Smooth muscle cell (in vitro differentiated cells): ENCODE results near the gene PTPN7. TPM values are rescaled to one million over a fixed set of nuclear protein-coding genes. Genes with fewer than 3 reads are reported as not detected.

Experiments used
- DNase-seq: peaks from one replicate; lab custom pipeline; 2025; ENCODE audit not compliant: unreplicated experiment; lab: John Stamatoyannopoulos, UW
- H2AFZ ChIP-seq: fragments of 200-600 bp; sonication (generic); 2 replicates; pipeline ENCODE4 v1.6.0; 2016; ENCODE audit warnings: antibody characterized with exemption, low read depth, mild to moderate bottlenecking
- H3F3A ChIP-seq: fragments of 200-600 bp; sonication (generic); 2 replicates; pipeline ENCODE4 v1.6.0; 2017; ENCODE audit warnings: antibody characterized with exemption, low read depth
- H3K27ac ChIP-seq: fragments of 200-600 bp; sonication (generic); 2 replicates; pipeline ENCODE4 v1.5.1; 2016; ENCODE audit warnings: low read depth, mild to moderate bottlenecking
- H3K27me3 ChIP-seq: fragments of 200-600 bp; sonication (generic); 2 replicates; pipeline ENCODE4 v1.6.1; 2016; ENCODE audit warnings: low read depth, mild to moderate bottlenecking
- H3K36me3 ChIP-seq: fragments of 200-600 bp; sonication (generic); 2 replicates; pipeline ENCODE4 v1.5.1; 2016; ENCODE audit warnings: low read depth
- H3K4me1 ChIP-seq: fragments of 200-600 bp; sonication (generic); 2 replicates; pipeline ENCODE4 v1.5.1; 2016; ENCODE audit warnings: low read depth
- H3K4me2 ChIP-seq: fragments of 200-600 bp; sonication (generic); 2 replicates; pipeline ENCODE4 v1.6.0; 2016; ENCODE audit warnings: mild to moderate bottlenecking
- H3K4me3 ChIP-seq: fragments of 200-600 bp; sonication (generic); 2 replicates; pipeline ENCODE4 v1.5.1; 2016; ENCODE audit warnings: mild to moderate bottlenecking
- H3K79me2 ChIP-seq: fragments of 200-600 bp; sonication (generic); 2 replicates; pipeline ENCODE4 v1.6.0; 2016; ENCODE audit warnings: low read depth, mild to moderate bottlenecking
- H3K9ac ChIP-seq: fragments of 200-600 bp; sonication (generic); 2 replicates; pipeline ENCODE4 v1.6.0; 2016; ENCODE audit warnings: low read depth
- H3K9me3 ChIP-seq: fragments of 200-600 bp; sonication (generic); replicated peaks from 2 replicates; pipeline ENCODE4 v1.5.1; 2016; ENCODE audit warnings: low read depth
- H4K20me1 ChIP-seq: fragments of 200-600 bp; sonication (generic); 2 replicates; pipeline ENCODE4 v1.6.0; 2016; ENCODE audit warnings: low read depth
- WGBS: methylation state at CpG from one replicate; pipeline ENCODE4 v1.1.7; 2016; ENCODE audit warnings: low lambda C conversion rate; 5-methylcytosine and 5-hydroxymethylcytosine counted together
- polyA plus RNA-seq: library from polyadenylated mRNA; unstranded; fragments of >200 nt; fragmentation: Nextera tagmentation; extraction: Ambion mirVana; gene quantifications from 2 replicates; pipeline ENCODE4 v1.2.1, GENCODE V29; 2016
- total RNA-seq: library from RNA; depleted of rRNA; stranded (reverse); fragments of >200 nt; gene quantifications from 2 replicates; pipeline ENCODE4 v1.2.3, GENCODE V29; 2014
- TF ChIP-seq, protein P1 (sequence below): fragments of 200-600 bp; sonication (generic); IDR thresholded peaks from 2 replicates; pipeline ENCODE4 v1.5.1; 2017; ENCODE audit warnings: borderline replicate concordance, mild to moderate bottlenecking, antibody characterized with exemption; ENCODE audit not compliant: insufficient read depth, poor library complexity, severe bottlenecking

The PTPN7 gene
- total and polyA plus RNA-seq, 2 experiments from 2014 or later = not detected

- H3F3A ChIP-seq = no peaks in the 10 kb centered on the region
- no peaks in the 10 kb centered on the region for H3K27me3 ChIP-seq
- H3K4me2 ChIP-seq = peak overlapping the region; percentile 100
- peak overlapping the region; percentile 94 for H3K4me3 ChIP-seq
- peaks cover 48% of the 10 kb centered on the region for H3K79me2 ChIP-seq
- TF ChIP-seq, protein P1, sequence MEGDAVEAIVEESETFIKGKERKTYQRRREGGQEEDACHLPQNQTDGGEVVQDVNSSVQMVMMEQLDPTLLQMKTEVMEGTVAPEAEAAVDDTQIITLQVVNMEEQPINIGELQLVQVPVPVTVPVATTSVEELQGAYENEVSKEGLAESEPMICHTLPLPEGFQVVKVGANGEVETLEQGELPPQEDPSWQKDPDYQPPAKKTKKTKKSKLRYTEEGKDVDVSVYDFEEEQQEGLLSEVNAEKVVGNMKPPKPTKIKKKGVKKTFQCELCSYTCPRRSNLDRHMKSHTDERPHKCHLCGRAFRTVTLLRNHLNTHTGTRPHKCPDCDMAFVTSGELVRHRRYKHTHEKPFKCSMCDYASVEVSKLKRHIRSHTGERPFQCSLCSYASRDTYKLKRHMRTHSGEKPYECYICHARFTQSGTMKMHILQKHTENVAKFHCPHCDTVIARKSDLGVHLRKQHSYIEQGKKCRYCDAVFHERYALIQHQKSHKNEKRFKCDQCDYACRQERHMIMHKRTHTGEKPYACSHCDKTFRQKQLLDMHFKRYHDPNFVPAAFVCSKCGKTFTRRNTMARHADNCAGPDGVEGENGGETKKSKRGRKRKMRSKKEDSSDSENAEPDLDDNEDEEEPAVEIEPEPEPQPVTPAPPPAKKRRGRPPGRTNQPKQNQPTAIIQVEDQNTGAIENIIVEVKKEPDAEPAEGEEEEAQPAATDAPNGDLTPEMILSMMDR = no peak
- H3K27ac ChIP-seq = no peak overlapping the region
- H3K36me3 ChIP-seq = no peaks in the 10 kb centered on the region
- 19% methylated on average over 13 of the region's 13 CpGs for WGBS
- peak overlapping the region; percentile 99 for H2AFZ ChIP-seq
- H3K4me1 ChIP-seq = peaks cover 9% of the 10 kb centered on the region
- no peak for DNase-seq
- no peaks in the 10 kb centered on the region for H3K9me3 ChIP-seq
- peaks cover 37% of the 10 kb centered on the region for H4K20me1 ChIP-seq
- H3K9ac ChIP-seq = peak overlapping the region; percentile 92
Observed at GRCh38 chr1:202145068-202145743, 15.2 kb downstream of the PTPN7 start.

DNA sequence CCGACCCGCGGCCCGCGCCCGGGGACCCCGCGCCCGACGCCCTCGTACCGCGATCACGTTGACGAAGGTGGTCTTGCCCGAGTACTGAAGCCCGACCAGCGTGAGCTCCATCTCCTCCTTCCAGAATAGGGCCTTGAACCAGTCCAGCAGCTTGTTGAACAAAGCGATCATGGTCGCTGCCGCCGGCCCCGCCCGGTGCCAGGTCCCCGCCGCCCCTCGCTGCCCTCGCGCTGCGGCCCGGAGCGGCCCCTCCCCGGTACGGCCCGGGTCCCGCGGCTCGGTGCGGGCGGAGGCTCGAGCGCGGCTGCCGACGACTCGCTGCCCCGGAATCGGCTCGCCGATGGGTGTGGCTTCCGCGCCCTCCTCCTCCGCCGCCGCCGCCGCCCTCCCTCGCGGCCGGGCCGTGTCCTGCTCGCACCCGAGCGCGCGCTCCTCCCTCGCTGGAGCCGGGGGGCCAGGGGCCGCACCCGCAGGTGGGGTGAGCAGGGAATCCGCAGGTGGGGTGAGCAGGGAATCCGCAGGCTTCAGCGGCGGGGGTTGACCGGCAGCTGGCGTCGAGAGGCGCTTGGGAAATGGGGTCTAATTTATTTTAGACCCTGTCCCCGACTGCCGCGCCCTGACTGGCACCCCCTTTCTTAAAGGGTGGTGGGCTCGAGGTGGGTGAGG lies 15.9 kb downstream of the PTPN7 start, which contains the start of gene ARL8A:
ARL8A (minus strand) TSS at position 336 of the 666 bp plus-strand sequence; CDS start at position 171, 165 bp downstream.
- no peaks in the 10 kb centered on the region for H3K27me3 ChIP-seq
- H2AFZ ChIP-seq = peak within 1 kb of the TSS; percentile 99
- peak within 1 kb of the TSS; percentile 92 for H3K9ac ChIP-seq
- peaks cover 53% of the 10 kb centered on the region for H3K79me2 ChIP-seq
- peak; percentile 13 for DNase-seq
- H3F3A ChIP-seq = no peaks in the 10 kb centered on the region
- TF ChIP-seq, protein P1 = no peak
- H3K36me3 ChIP-seq = no peaks in the 10 kb centered on the region
- H3K4me3 ChIP-seq = peak within 1 kb of the TSS; percentile 94
- H3K4me1 ChIP-seq = peaks cover 9% of the 10 kb centered on the region
- WGBS = 1% methylated on average over 55 of the region's 82 CpGs
- peak within 1 kb of the TSS; percentile 27 for H3K27ac ChIP-seq
- no peaks in the 10 kb centered on the region for H3K9me3 ChIP-seq
- H3K4me2 ChIP-seq = peak within 1 kb of the TSS; percentile 100
- H4K20me1 ChIP-seq = peaks cover 43% of the 10 kb centered on the region

DNA sequence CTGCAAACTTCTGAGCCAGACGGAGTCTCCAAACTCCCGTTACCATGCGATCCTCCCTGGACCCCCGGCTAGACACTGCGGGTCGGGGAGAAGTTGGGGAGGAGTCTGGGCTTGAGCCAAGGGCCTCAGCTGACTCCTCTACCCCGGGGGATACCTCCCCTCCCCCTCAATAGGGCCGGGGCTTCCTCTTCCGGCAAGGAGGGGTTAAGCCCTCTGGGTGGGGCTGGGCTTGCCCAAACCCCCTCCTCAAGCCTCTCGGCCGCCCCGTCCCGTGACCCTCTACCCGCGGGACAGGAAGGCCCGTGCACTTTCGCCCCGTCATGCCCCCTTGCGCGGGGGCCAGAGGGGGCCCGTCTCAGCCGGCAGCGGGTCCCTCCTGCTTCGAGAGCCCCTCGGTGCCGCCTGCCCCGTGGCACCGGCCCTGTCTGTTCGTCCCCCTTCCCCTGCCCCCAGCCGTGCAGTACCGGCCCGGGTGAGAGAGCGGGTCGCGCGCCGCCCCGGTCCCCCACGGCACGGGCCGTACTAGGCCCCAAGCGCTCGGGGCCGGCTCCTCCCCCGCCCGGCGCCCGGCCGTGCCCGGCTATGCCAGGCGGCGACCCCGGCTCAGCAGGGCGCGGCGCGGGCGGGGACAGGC lies 16.5 kb downstream of the PTPN7 start:
- H3K4me2 ChIP-seq = peak overlapping the region; percentile 100
- H3K79me2 ChIP-seq = peaks cover 60% of the 10 kb centered on the region
- under 1% methylated on average over 49 of the region's 58 CpGs for WGBS

More for the DNA sequence above, 16.5 kb downstream of the PTPN7 start:
- Histone ChIP-seq H4K20me1 (peaks cover 50% of the 10 kb centered on the region), H3K9me3 (no peaks in the 10 kb centered on the region), H3F3A (no peaks in the 10 kb centered on the region), H2AFZ (peak overlapping the region; percentile 54), H3K4me1 (peaks cover 5% of the 10 kb centered on the region), H3K27ac (peak overlapping the region; percentile 27), H3K27me3 (no peaks in the 10 kb centered on the region), H3K36me3 (no peaks in the 10 kb centered on the region), H3K9ac (peak overlapping the region; percentile 92), H3K4me3 (peak overlapping the region; percentile 94)
- TF ChIP-seq, protein P1 = no peak
- no peak for DNase-seq
